Spleen (tissue), 11 donors: Measurements from ENCODE around the gene PCDHGA2. TPM values are rescaled to one million over a fixed set of nuclear protein-coding genes. Genes with fewer than 3 reads are reported as not detected.

ENCODE experiments used
- DNase-seq: peaks from one replicate; pipeline ENCODE4 v3.0.0-alpha.2; 2020
- H3K27ac ChIP-seq, 8 donors: fragments of 200-600 bp; sonication (generic) in 7 of 8; 1 replicate in 4 of 8; 2 replicates in 4 of 8; pipeline versions ENCODE4 v1.5.0 to v1.8.0; 2016 to 2021; ENCODE audit warnings: inconsistent platforms in 4 of 8, mild to moderate bottlenecking in 4 of 8, moderate library complexity in 1 of 8
- H3K27me3 ChIP-seq, 7 donors: fragments of 200-600 bp; sonication (generic) in 6 of 7; replicated peaks in 1 of 7; 1 replicate in 4 of 7; 2 replicates in 3 of 7; pipeline versions ENCODE4 v1.5.0 to v1.8.0; 2016 to 2021; ENCODE audit warnings: inconsistent platforms in 3 of 7, mild to moderate bottlenecking in 1 of 7
- H3K36me3 ChIP-seq, 6 donors: fragments of 200-600 bp; sonication (generic) in 5 of 6; 1 replicate in 4 of 6; 2 replicates in 2 of 6; pipeline versions ENCODE4 v1.5.0 to v1.8.0; 2016 to 2021; ENCODE audit warnings: inconsistent platforms in 2 of 6
- H3K4me1 ChIP-seq, 6 donors: fragments of 200-600 bp; sonication (generic) in 5 of 6; 1 replicate in 3 of 6; 2 replicates in 3 of 6; pipeline versions ENCODE4 v1.5.0 to v1.8.0; 2016 to 2021; ENCODE audit warnings: inconsistent platforms in 3 of 6
- H3K4me3 ChIP-seq, 8 donors: fragments of 200-600 bp; sonication (generic) in 7 of 8; 1 replicate in 4 of 8; 2 replicates in 4 of 8; pipeline versions ENCODE4 v1.5.0 to v1.8.0; 2016 to 2021; ENCODE audit warnings: inconsistent platforms in 4 of 8, mild to moderate bottlenecking in 4 of 8, moderate library complexity in 2 of 8
- H3K9me3 ChIP-seq, 8 donors: fragments of 200-600 bp; sonication (generic) in 7 of 8; 1 replicate in 4 of 8; 2 replicates in 4 of 8; pipeline versions ENCODE4 v1.5.0 to v1.8.0; 2016 to 2021; ENCODE audit warnings: inconsistent platforms in 4 of 8
- POLR2A ChIP-seq, 3 donors: fragments of 450-650 bp; IDR thresholded peaks; one replicate each; pipeline ENCODE4 v1.5.1; 2017; ENCODE audit warnings: antibody characterized with exemption in 3 of 3, mild to moderate bottlenecking in 1 of 3
- WGBS, 5 donors: extraction: QIAGEN DNeasy Blood & Tissue Kit in 3 of 5; methylation state at CpG; one replicate each; pipeline versions ENCODE4 v1.1.5 to v1.1.7; 2013 to 2018; 5-methylcytosine and 5-hydroxymethylcytosine counted together
- intact Hi-C: fragments of 100-400 bp; cut with DNase I; formaldehyde crosslinking; loops from one replicate; pipeline ENCODE4 v1.15.0; 2023; ENCODE audit warnings: low total_unique reads
- polyA plus RNA-seq, 3 donors: library from polyadenylated mRNA; stranded (reverse); fragments of 200-250 nt; gene quantifications; one replicate each; pipeline ENCODE4 v1.2.1, GENCODE V29; 2013
- total RNA-seq, 7 donors: library from RNA; depleted of rRNA in 3 of 7; stranded (reverse); fragments of >200 nt in 3 of 7; fragmentation: NEBNext Ultra II Directional in 4 of 7; extraction: Animal tissue kit (Norgen Biotek cat#: 25700) in 4 of 7; gene quantifications; one replicate each; pipeline versions ENCODE4 v1.1.0 to v1.2.1, GENCODE V29; 2016 to 2021
- TF ChIP-seq, protein P1 (sequence below), 11 experiments: fragments of 200-600 bp in 7 of 11; fragments of 450-650 bp in 4 of 11; sonication (generic) in 4 of 11; IDR thresholded peaks in 8 of 11; conservative IDR thresholded peaks in 3 of 11; 1 replicate in 7 of 11; 2 replicates in 4 of 11; pipeline versions ENCODE4 v1.4.0 to v1.8.0; 2016 to 2021; ENCODE audit warnings: antibody characterized with exemption in 11 of 11, inconsistent platforms in 4 of 11, mild to moderate bottlenecking in 1 of 11
- donor health status: healthy with polysubstance abuse.
- donor health status: DM: no; HTN: no; CAD: no; lungs with moderate emphysema.
- donor health status: DM: no; HTN: no; CAD: no.
- donor health status: Bipolar disorder and iron deficiency.
- donor health status: healthy.
- donor health status: DM: no; HTN: no; CAD: no.
- donor health status: DM: yes; HTN: yes; CAD: no.

The PCDHGA2 gene
- total and polyA plus RNA-seq, 10 donors = 0.04 to 3.9 (median 1.4) TPM

DNA sequence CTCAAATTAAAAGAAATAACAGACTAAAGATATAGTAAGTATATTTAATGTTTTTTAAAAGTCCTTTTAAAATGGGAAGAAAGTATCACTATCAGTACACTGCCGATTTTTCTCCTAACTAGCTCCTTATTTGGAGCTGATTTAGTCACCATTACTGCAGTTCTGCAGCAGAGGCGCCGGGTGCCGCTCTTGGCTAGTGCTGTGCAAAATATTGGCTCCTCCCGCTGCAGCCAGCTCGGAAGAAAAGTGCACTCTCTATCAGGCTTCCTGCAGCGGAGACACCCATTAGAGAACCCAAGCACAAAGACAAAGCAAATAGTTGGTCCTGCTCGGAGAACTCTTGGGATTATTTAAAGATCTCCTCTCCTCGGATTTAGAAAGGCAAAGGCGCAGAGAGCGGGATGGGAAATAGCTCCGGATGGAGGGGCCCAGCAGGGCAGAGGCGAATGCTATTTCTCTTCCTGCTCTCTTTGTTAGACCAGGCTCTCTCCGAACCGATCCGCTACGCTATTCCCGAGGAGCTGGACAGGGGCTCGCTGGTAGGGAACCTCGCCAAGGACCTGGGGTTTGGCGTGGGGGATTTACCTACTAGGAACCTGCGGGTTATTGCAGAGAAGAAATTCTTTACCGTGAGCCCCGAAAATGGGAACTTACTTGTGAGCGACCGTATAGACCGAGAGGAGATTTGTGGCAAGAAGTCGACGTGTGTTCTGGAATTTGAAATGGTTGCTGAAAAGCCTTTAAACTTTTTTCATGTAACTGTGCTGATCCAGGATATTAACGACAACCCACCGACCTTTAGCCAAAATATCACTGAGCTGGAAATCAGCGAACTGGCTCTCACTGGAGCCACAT is 31.7 kb downstream of the PCDHGA2 start, which contains the start of gene PCDHGB3:
PCDHGB3 (plus strand) TSS at position 249 of the 855 bp plus-strand sequence; CDS start at position 402, 153 bp downstream.
- DNase-seq = no peak
- Histone ChIP-seq H3K27me3 (peaks cover 0 to 97% (median 21%) of the 10 kb centered on the region in 7 donors), H3K4me1 (no peaks in the 10 kb centered on the region), H3K27ac (no peak within 1 kb of the TSS), H3K9me3 (peaks cover 0 to 100% (median 97%) of the 10 kb centered on the region in 8 donors), H3K4me3 (peak within 1 kb of the TSS in 5 of 8 donors; percentile 15 to 61 (median 23)), H3K36me3 (no peaks in the 10 kb centered on the region)
- TF ChIP-seq, protein P1, sequence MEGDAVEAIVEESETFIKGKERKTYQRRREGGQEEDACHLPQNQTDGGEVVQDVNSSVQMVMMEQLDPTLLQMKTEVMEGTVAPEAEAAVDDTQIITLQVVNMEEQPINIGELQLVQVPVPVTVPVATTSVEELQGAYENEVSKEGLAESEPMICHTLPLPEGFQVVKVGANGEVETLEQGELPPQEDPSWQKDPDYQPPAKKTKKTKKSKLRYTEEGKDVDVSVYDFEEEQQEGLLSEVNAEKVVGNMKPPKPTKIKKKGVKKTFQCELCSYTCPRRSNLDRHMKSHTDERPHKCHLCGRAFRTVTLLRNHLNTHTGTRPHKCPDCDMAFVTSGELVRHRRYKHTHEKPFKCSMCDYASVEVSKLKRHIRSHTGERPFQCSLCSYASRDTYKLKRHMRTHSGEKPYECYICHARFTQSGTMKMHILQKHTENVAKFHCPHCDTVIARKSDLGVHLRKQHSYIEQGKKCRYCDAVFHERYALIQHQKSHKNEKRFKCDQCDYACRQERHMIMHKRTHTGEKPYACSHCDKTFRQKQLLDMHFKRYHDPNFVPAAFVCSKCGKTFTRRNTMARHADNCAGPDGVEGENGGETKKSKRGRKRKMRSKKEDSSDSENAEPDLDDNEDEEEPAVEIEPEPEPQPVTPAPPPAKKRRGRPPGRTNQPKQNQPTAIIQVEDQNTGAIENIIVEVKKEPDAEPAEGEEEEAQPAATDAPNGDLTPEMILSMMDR (IDR thresholded peaks at IDR 0.05 in 8 of 11, conservative IDR thresholded peaks at IDR 0.05 in 3 of 11) = peak in 3 of 11 experiments; percentile 10 to 30 (median 21)
- TF ChIP-seq POLR2A (IDR thresholded peaks at IDR 0.05) = no peak
- 12 to 23% (median 17%) methylated on average over 32 of the region's 32 CpGs for WGBS, 5 donors
- intact Hi-C loops = no loop called here

GRCh38 chr5:141371572-141372475 is 33.3 kb downstream of the PCDHGA2 start:
- DNase-seq = no peak
- TF ChIP-seq, protein P1 (IDR thresholded peaks at IDR 0.05 in 8 of 11, conservative IDR thresholded peaks at IDR 0.05 in 3 of 11) = no peak
- TF ChIP-seq POLR2A (IDR thresholded peaks at IDR 0.05) = no peak
- H3K9me3 ChIP-seq = peaks cover 0 to 100% (median 96%) of the 10 kb centered on the region in 8 donors
- peak overlapping the region in 1 of 8 donors; percentile 17 for H3K4me3 ChIP-seq
- peaks cover 0 to 92% (median 14%) of the 10 kb centered on the region in 7 donors for H3K27me3 ChIP-seq
- H3K36me3 ChIP-seq = no peaks in the 10 kb centered on the region
- intact Hi-C loops = no loop called here
- 28 to 44% (median 37%) methylated on average over 23 to 69 of the region's 69 CpGs for WGBS, 5 donors
- H3K27ac ChIP-seq = no peak overlapping the region
- H3K4me1 ChIP-seq = no peaks in the 10 kb centered on the region

- H3K4me3 ChIP-seq = peak within 1 kb of the TSS in 2 of 8 donors; percentile 25 to 55
- no peaks in the 10 kb centered on the region for H3K36me3 ChIP-seq
- DNase-seq = no peak
- WGBS, 5 donors = 21 to 31% (median 23%) methylated on average over 19 to 27 of the region's 27 CpGs
- TF ChIP-seq, protein P1 (IDR thresholded peaks at IDR 0.05 in 8 of 11, conservative IDR thresholded peaks at IDR 0.05 in 3 of 11) = peak in 4 of 11 experiments; percentile 11 to 32 (median 18)
- TF ChIP-seq POLR2A (IDR thresholded peaks at IDR 0.05) = no peak
- no peak within 1 kb of the TSS for H3K27ac ChIP-seq
- H3K9me3 ChIP-seq = peaks cover 0 to 100% (median 98%) of the 10 kb centered on the region in 8 donors
- H3K27me3 ChIP-seq = peaks cover 0 to 87% (median 10%) of the 10 kb centered on the region in 7 donors
- intact Hi-C loops = no loop called here
- H3K4me1 ChIP-seq = no peaks in the 10 kb centered on the region
Measured at GRCh38 chr5:141373673-141374317, 35.2 kb downstream of the PCDHGA2 start, which contains the start of gene PCDHGA6. Gene PCDHGA6 (plus strand): TSS chr5:141373891. CDS start chr5:141374084, 193 bp downstream.
